HepG2 (cell line): Measurements from ENCODE around the gene MYL6. TPM values are rescaled to one million over a fixed set of nuclear protein-coding genes. Genes with fewer than 3 reads are reported as not detected.
A peak's percentile ranks its signal among the peaks of the same experiment; 100 is the strongest.

ENCODE experiments used
- CEBPB ChIP-seq: IDR thresholded peaks from 2 replicates; pipeline ENCODE4 v1.6.1; 2011; ENCODE audit warnings: low read depth, low read length, improper control_type of control experiment, borderline replicate concordance
- ELF4 ChIP-seq: sonication (generic); formaldehyde crosslinking; IDR thresholded peaks from 2 replicates; pipeline ENCODE4 v1.5.0; 2020; ENCODE audit warnings: missing genetic modification reagents, mild to moderate bottlenecking, moderate library complexity, borderline replicate concordance
- FOXO1 ChIP-seq: sonication (generic); formaldehyde crosslinking; IDR thresholded peaks from 2 replicates; pipeline ENCODE4 v1.4.0; 2020; ENCODE audit warnings: missing genetic modification reagents
- GPN1 ChIP-seq: sonication (generic); formaldehyde crosslinking; IDR thresholded peaks from 2 replicates; pipeline ENCODE4 v1.5.1; 2020; ENCODE audit warnings: missing genetic modification reagents, borderline replicate concordance
- NCOA2 ChIP-seq: sonication (generic); formaldehyde crosslinking; IDR thresholded peaks from 2 replicates; pipeline ENCODE4 v1.8.0; 2022; ENCODE audit warnings: inconsistent platforms
- NR2F6 ChIP-seq, 2 experiments: IDR thresholded peaks; 2 replicates each; pipeline ENCODE4 v1.6.1; 2016; ENCODE audit warnings: antibody characterized with exemption in 1 of 2, mild to moderate bottlenecking in 1 of 2
- REL ChIP-seq: sonication (generic); formaldehyde crosslinking; conservative IDR thresholded peaks from 2 replicates; pipeline ENCODE4 v1.8.0; 2022; ENCODE audit warnings: mild to moderate bottlenecking, missing genetic modification reagents, moderate library complexity
- ZBTB26 ChIP-seq: IDR thresholded peaks from 2 replicates; pipeline ENCODE4 v1.6.1; 2016; ENCODE audit warnings: missing compliant biosample characterization, missing genetic modification reagents, borderline replicate concordance
- ZNF160 ChIP-seq: sonication (generic); formaldehyde crosslinking; IDR thresholded peaks from 2 replicates; pipeline ENCODE4 v1.8.0; 2022; ENCODE audit warnings: mild to moderate bottlenecking, inconsistent platforms, missing genetic modification reagents
- ZNF18 ChIP-seq: sonication (generic); formaldehyde crosslinking; IDR thresholded peaks from 2 replicates; pipeline ENCODE4 v1.8.0; 2022; ENCODE audit warnings: mild to moderate bottlenecking, missing genetic modification reagents; ENCODE audit not compliant: insufficient replicate concordance
- ZNF224 ChIP-seq: sonication (generic); formaldehyde crosslinking; IDR thresholded peaks from 2 replicates; pipeline ENCODE4 v1.5.0; 2020; ENCODE audit warnings: mild to moderate bottlenecking, missing genetic modification reagents
- ZNF530 ChIP-seq: sonication (generic); formaldehyde crosslinking; IDR thresholded peaks from 2 replicates; pipeline ENCODE4 v1.5.0; 2020; ENCODE audit warnings: low read depth, mild to moderate bottlenecking, missing genetic modification reagents
- ZNF619 ChIP-seq: sonication (generic); formaldehyde crosslinking; IDR thresholded peaks from 2 replicates; pipeline ENCODE4 v1.4.0; 2020; ENCODE audit warnings: mild to moderate bottlenecking, missing genetic modification reagents
- polyA plus RNA-seq, 8 experiments: library from polyadenylated mRNA; depleted of rRNA in 3 of 8; stranded (reverse) in 7 of 8; unstranded in 1 of 8; fragments of >200 nt; fragmentation: Illumina TruSeq in 4 of 8; extraction: Trizol in 4 of 8; gene quantifications; 2 replicates each; pipeline versions ENCODE4 v1.2.1 to v1.2.3, GENCODE V29; 2011 to 2016; ENCODE audit warnings: low read depth in 4 of 8, missing spikeins in 1 of 8, mixed read lengths in 1 of 8; ENCODE audit not compliant: insufficient read depth in 1 of 8
- total RNA-seq, 5 experiments: library from RNA; depleted of rRNA; stranded (reverse); fragments of >200 nt; fragmentation: Illumina TruSeq; extraction: Trizol; gene quantifications; 2 replicates each; pipeline ENCODE4 v1.2.3, GENCODE V29; 2016; ENCODE audit warnings: low read depth in 1 of 5
- TF ChIP-seq, protein P1 (sequence below): sonication (generic); formaldehyde crosslinking; IDR thresholded peaks from 2 replicates; pipeline ENCODE4 v1.4.0; 2020; ENCODE audit warnings: missing genetic modification reagents
- TF ChIP-seq, protein P2 (sequence below): sonication (generic); formaldehyde crosslinking; IDR thresholded peaks from 2 replicates; pipeline ENCODE4 v1.5.0; 2020; ENCODE audit warnings: mild to moderate bottlenecking, missing genetic modification reagents, borderline replicate concordance
- TF ChIP-seq, protein P3 (sequence below): sonication (generic); formaldehyde crosslinking; IDR thresholded peaks from 2 replicates; pipeline ENCODE4 v1.4.0; 2020; ENCODE audit warnings: missing genetic modification reagents, borderline replicate concordance
- TF ChIP-seq, protein P4 (sequence below): sonication (generic); formaldehyde crosslinking; IDR thresholded peaks from 2 replicates; pipeline ENCODE4 v1.5.0; 2020; ENCODE audit warnings: missing genetic modification reagents

Gene MYL6
- total and polyA plus RNA-seq, 2 of the 13 experiments (the other 11 are each of a cell fraction or from before 2014, with no cell fraction given): 1,127 to 1,192 TPM

DNA sequence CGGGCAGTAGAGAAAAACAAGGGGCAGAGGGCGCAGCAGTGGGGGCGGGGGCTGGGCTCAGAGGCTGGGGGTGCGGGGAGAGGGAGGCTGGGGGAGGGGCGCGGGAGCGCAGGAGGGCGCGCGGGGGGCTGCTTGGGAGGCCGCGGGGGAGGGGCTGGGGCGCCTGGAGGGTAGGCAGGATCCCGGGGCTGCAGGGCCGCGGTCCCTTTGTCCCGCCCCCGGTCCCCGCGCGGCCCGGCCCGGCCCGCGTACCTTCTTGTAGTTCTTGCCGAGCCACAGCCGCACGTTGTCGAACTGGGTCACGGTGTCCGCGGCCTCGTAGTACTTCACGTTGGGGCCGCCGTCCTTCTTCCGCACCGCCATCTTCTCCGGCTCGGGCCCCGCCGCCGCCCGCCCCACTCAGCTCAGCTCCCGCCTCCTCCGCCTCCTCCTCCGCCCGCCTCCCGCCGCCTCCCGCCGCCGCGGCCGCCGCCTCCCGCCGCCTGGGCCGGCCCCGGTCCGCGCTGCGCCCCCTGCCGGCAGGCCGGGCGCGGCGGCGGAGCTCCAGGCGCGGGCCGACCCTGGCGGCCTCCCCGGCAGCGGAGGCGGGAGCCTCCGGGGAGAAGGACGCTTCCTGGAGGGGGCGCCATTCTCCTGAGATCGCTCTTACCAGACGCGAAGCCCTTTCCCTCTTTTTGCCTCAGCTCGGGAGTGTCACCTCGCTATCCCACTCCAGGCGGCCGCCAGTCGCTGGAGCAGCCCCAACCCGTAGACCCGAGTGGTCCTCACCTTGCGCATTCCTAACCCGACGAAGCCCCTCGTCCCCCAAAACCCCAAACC, 31.1 kb downstream of the MYL6 start, which contains the start of gene SMARCC2 (continued):
- TF ChIP-seq, protein P1, sequence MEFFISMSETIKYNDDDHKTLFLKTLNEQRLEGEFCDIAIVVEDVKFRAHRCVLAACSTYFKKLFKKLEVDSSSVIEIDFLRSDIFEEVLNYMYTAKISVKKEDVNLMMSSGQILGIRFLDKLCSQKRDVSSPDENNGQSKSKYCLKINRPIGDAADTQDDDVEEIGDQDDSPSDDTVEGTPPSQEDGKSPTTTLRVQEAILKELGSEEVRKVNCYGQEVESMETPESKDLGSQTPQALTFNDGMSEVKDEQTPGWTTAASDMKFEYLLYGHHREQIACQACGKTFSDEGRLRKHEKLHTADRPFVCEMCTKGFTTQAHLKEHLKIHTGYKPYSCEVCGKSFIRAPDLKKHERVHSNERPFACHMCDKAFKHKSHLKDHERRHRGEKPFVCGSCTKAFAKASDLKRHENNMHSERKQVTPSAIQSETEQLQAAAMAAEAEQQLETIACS (CRISPR knock-in tag): no peak
- TF ChIP-seq GPN1 (CRISPR knock-in tag) (no peak), ELF4 (CRISPR knock-in tag) (no peak), NCOA2 (CRISPR knock-in tag) (no peak), ZNF530 (CRISPR knock-in tag) (no peak), NR2F6 (IDR thresholded peaks at IDR 0.05) (no peak), NR2F6 (CRISPR knock-in tag; IDR thresholded peaks at IDR 0.05) (peak; percentile 24; the same call in 1 of the 2 replicates), ZNF619 (CRISPR knock-in tag) (no peak), CEBPB (no peak), FOXO1 (peak; percentile 26; the same call in 1 of the 2 replicates), ZNF160 (peak; percentile 56; the same call in 1 of the 2 replicates), REL (CRISPR knock-in tag) (no peak), ZNF224 (0 out of 2 replicates have a peak, but pooled peaks have one; percentile 72), ZNF18 (peak; percentile 53), ZBTB26 (no peak)
- TF ChIP-seq, protein P2, sequence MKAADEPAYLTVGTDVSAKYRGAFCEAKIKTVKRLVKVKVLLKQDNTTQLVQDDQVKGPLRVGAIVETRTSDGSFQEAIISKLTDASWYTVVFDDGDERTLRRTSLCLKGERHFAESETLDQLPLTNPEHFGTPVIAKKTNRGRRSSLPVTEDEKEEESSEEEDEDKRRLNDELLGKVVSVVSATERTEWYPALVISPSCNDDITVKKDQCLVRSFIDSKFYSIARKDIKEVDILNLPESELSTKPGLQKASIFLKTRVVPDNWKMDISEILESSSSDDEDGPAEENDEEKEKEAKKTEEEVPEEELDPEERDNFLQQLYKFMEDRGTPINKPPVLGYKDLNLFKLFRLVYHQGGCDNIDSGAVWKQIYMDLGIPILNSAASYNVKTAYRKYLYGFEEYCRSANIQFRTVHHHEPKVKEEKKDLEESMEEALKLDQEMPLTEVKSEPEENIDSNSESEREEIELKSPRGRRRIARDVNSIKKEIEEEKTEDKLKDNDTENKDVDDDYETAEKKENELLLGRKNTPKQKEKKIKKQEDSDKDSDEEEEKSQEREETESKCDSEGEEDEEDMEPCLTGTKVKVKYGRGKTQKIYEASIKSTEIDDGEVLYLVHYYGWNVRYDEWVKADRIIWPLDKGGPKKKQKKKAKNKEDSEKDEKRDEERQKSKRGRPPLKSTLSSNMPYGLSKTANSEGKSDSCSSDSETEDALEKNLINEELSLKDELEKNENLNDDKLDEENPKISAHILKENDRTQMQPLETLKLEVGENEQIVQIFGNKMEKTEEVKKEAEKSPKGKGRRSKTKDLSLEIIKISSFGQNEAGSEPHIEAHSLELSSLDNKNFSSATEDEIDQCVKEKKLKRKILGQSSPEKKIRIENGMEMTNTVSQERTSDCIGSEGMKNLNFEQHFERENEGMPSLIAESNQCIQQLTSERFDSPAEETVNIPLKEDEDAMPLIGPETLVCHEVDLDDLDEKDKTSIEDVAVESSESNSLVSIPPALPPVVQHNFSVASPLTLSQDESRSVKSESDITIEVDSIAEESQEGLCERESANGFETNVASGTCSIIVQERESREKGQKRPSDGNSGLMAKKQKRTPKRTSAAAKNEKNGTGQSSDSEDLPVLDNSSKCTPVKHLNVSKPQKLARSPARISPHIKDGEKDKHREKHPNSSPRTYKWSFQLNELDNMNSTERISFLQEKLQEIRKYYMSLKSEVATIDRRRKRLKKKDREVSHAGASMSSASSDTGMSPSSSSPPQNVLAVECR (CRISPR knock-in tag): peak; percentile 57; the same call in 1 of the 2 replicates
- TF ChIP-seq, protein P3, sequence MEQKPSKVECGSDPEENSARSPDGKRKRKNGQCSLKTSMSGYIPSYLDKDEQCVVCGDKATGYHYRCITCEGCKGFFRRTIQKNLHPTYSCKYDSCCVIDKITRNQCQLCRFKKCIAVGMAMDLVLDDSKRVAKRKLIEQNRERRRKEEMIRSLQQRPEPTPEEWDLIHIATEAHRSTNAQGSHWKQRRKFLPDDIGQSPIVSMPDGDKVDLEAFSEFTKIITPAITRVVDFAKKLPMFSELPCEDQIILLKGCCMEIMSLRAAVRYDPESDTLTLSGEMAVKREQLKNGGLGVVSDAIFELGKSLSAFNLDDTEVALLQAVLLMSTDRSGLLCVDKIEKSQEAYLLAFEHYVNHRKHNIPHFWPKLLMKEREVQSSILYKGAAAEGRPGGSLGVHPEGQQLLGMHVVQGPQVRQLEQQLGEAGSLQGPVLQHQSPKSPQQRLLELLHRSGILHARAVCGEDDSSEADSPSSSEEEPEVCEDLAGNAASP (CRISPR knock-in tag): no peak
- TF ChIP-seq, protein P4, sequence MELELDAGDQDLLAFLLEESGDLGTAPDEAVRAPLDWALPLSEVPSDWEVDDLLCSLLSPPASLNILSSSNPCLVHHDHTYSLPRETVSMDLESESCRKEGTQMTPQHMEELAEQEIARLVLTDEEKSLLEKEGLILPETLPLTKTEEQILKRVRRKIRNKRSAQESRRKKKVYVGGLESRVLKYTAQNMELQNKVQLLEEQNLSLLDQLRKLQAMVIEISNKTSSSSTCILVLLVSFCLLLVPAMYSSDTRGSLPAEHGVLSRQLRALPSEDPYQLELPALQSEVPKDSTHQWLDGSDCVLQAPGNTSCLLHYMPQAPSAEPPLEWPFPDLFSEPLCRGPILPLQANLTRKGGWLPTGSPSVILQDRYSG (CRISPR knock-in tag): no peak
